HG03045 (cell line): ENCODE measurements around the gene LRRC55.
"Not testable (repeated sequence)": the region's sequence is repeated elsewhere in the genome, so short reads cannot be mapped to it uniquely, and the experiment has no call there.

Source experiments
- ATAC-seq: cut with Tn5 transposase; IDR thresholded peaks from one replicate; pipeline ENCODE4 v1.9.1; 2021; ENCODE audit warnings: mild to moderate bottlenecking, moderate library complexity; ENCODE audit not compliant: unreplicated experiment

The LRRC55 gene

GRCh38 chr11:57160665-57161064 lies 21.1 kb upstream of the LRRC55 start:
- no peak for ATAC-seq

- ATAC-seq, result no peak
Measured at GRCh38 chr11:57161351-57161750, 20.4 kb upstream of the LRRC55 start.

GRCh38 chr11:57162179-57162898 lies 19.4 kb upstream of the LRRC55 start:
- no peak for ATAC-seq

- no peak for ATAC-seq
Measured at GRCh38 chr11:57163160-57163868, 18.4 kb upstream of the LRRC55 start.

GRCh38 chr11:57164317-57164716 lies 17.4 kb upstream of the LRRC55 start:
- ATAC-seq, result no peak

- no peak for ATAC-seq
Measured at GRCh38 chr11:57167125-57167846, 14.5 kb upstream of the LRRC55 start.

GRCh38 chr11:57169732-57170313 lies 11.9 kb upstream of the LRRC55 start:
- not testable (repeated sequence) for ATAC-seq

- no peak for ATAC-seq
Measured at GRCh38 chr11:57172031-57172430, 9.7 kb upstream of the LRRC55 start.

GRCh38 chr11:57174656-57175055 lies 7.1 kb upstream of the LRRC55 start:
- no peak for ATAC-seq

- no peak for ATAC-seq
Measured at GRCh38 chr11:57175478-57175877, 6.3 kb upstream of the LRRC55 start.

- no peak for ATAC-seq
Measured at GRCh38 chr11:57178334-57178733, 3.4 kb upstream of the LRRC55 start.

- ATAC-seq, result no peak
Measured at GRCh38 chr11:57179681-57180080, 2.1 kb upstream of the LRRC55 start.

GRCh38 chr11:57180081-57180561 lies 1.6 kb upstream of the LRRC55 start:
- no peak for ATAC-seq

- no peak for ATAC-seq
Measured at GRCh38 chr11:57180964-57181363, 789 bp upstream of the LRRC55 start.

GRCh38 chr11:57182896-57183295 lies 1.1 kb downstream of the LRRC55 start:
- no peak for ATAC-seq

GRCh38 chr11:57190548-57190947 lies 8.8 kb downstream of the LRRC55 start:
- no peak for ATAC-seq

GRCh38 chr11:57191311-57192219 lies 9.8 kb downstream of the LRRC55 start:
- no peak for ATAC-seq

- no peak for ATAC-seq
Measured at GRCh38 chr11:57192316-57192715, 10.6 kb downstream of the LRRC55 start.

GRCh38 chr11:57196596-57196995 lies 14.8 kb downstream of the LRRC55 start:
- ATAC-seq, result no peak

GRCh38 chr11:57197762-57198161 lies 16.0 kb downstream of the LRRC55 start:
- no peak for ATAC-seq
